ENCODE measurements around the gene SHISA4. TPM values are rescaled to one million over a fixed set of nuclear protein-coding genes. Genes with fewer than 3 reads are reported as not detected.
"Not testable (repeated sequence)": the region's sequence is repeated elsewhere in the genome, so short reads cannot be mapped to it uniquely, and the experiment has no call there.

SHISA4 gene
- total and polyA plus RNA-seq, 5 donors = 55.8 to 96.6 (median 74.5) TPM

GRCh38 chr1:201849372-201850052 is 39.2 kb upstream of the SHISA4 start:
- ATAC-seq (no peak), DNase-seq (no peak)

GRCh38 chr1:201850053-201850397 is 38.7 kb upstream of the SHISA4 start:
- ATAC-seq = peak; percentile 62 to 73
- H3K27me3 ChIP-seq (ENCODE audit: control insufficient read depth, insufficient read depth) = no peaks in the 10 kb centered on the region
- WGBS = 10% methylated on average over 1 of the region's 1 CpG
- DNase-seq = peak in 1 of 3 donors; percentile 72
- intact Hi-C loops (cut with DNase I) = no loop called here
- no peak overlapping the region for H3K4me3 ChIP-seq (ENCODE audit: low read length)
- no peaks in the 10 kb centered on the region for H3K4me1 ChIP-seq (ENCODE audit: control insufficient read depth, insufficient read depth, low read length)
- no peak overlapping the region for H3K27ac ChIP-seq (ENCODE audit: low read length)
- no peaks in the 10 kb centered on the region for H3K9me3 ChIP-seq (ENCODE audit: control insufficient read depth, low read length)

More at GRCh38 chr1:201849372-201850052, 39.2 kb upstream of the SHISA4 start:
- no peaks in the 10 kb centered on the region for H3K4me1 ChIP-seq (ENCODE audit: control insufficient read depth, insufficient read depth, low read length)
- no peaks in the 10 kb centered on the region for H3K27me3 ChIP-seq (ENCODE audit: control insufficient read depth, insufficient read depth)
- WGBS = 63% methylated on average over 2 of the region's 2 CpGs
- H3K4me3 ChIP-seq (ENCODE audit: low read length) = no peak overlapping the region
- no peak overlapping the region for H3K27ac ChIP-seq (ENCODE audit: low read length)
- intact Hi-C loops (cut with DNase I) = no loop called here
- H3K9me3 ChIP-seq (ENCODE audit: control insufficient read depth, low read length) = no peaks in the 10 kb centered on the region

GRCh38 chr1:201851949-201852348 is 36.7 kb upstream of the SHISA4 start:
- H3K27me3 ChIP-seq (ENCODE audit: control insufficient read depth, insufficient read depth) = no peaks in the 10 kb centered on the region
- intact Hi-C loops (cut with DNase I) = no loop called here
- no peaks in the 10 kb centered on the region for H3K4me1 ChIP-seq (ENCODE audit: control insufficient read depth, insufficient read depth, low read length)
- no peak for DNase-seq
- 79% methylated on average over 1 of the region's 1 CpG for WGBS
- no peak overlapping the region for H3K27ac ChIP-seq (ENCODE audit: low read length)
- no peak overlapping the region for H3K4me3 ChIP-seq (ENCODE audit: low read length)
- H3K9me3 ChIP-seq (ENCODE audit: control insufficient read depth, low read length) = no peaks in the 10 kb centered on the region
- no peak for ATAC-seq

GRCh38 chr1:201856722-201857121 is 32.0 kb upstream of the SHISA4 start:
- intact Hi-C loops (cut with DNase I); H3K4me3 ChIP-seq (ENCODE audit: low read length); H3K27me3 ChIP-seq (ENCODE audit: control insufficient read depth, insufficient read depth); ATAC-seq; H3K27ac ChIP-seq (ENCODE audit: low read length); H3K9me3 ChIP-seq (ENCODE audit: control insufficient read depth, low read length); DNase-seq; H3K4me1 ChIP-seq (ENCODE audit: control insufficient read depth, insufficient read depth, low read length): not testable (repeated sequence)
- 98% methylated on average over 2 of the region's 2 CpGs for WGBS

- Histone ChIP-seq H3K27me3 (ENCODE audit: control insufficient read depth, insufficient read depth) (no peaks in the 10 kb centered on the region), H3K4me1 (ENCODE audit: control insufficient read depth, insufficient read depth, low read length) (no peaks in the 10 kb centered on the region), H3K27ac (ENCODE audit: low read length) (no peak overlapping the region), H3K4me3 (ENCODE audit: low read length) (no peak overlapping the region), H3K9me3 (ENCODE audit: control insufficient read depth, low read length) (no peaks in the 10 kb centered on the region)
- ATAC-seq (no peak), DNase-seq (no peak)
- 72% methylated on average over 5 of the region's 5 CpGs for WGBS
- intact Hi-C loops (cut with DNase I) = no loop called here
Observed at GRCh38 chr1:201859424-201859823, 29.3 kb upstream of the SHISA4 start.

GRCh38 chr1:201861448-201861847 is 27.2 kb upstream of the SHISA4 start:
- WGBS = 93% methylated on average over 7 of the region's 7 CpGs
- Histone ChIP-seq H3K9me3 (ENCODE audit: control insufficient read depth, low read length) (no peaks in the 10 kb centered on the region), H3K27me3 (ENCODE audit: control insufficient read depth, insufficient read depth) (no peaks in the 10 kb centered on the region), H3K27ac (ENCODE audit: low read length) (no peak overlapping the region), H3K4me3 (ENCODE audit: low read length) (no peak overlapping the region), H3K4me1 (ENCODE audit: control insufficient read depth, insufficient read depth, low read length) (no peaks in the 10 kb centered on the region)
- DNase-seq = no peak
- ATAC-seq = no peak
- intact Hi-C loops (cut with DNase I) = no loop called here

GRCh38 chr1:201870397-201870796 is 18.3 kb upstream of the SHISA4 start:
- ATAC-seq (no peak), DNase-seq (no peak)
- H3K9me3 ChIP-seq (ENCODE audit: control insufficient read depth, low read length) = no peaks in the 10 kb centered on the region
- H3K27ac ChIP-seq (ENCODE audit: low read length) = no peak overlapping the region
- no peak overlapping the region for H3K4me3 ChIP-seq (ENCODE audit: low read length)
- WGBS = 95% methylated on average over 10 of the region's 10 CpGs
- no peaks in the 10 kb centered on the region for H3K4me1 ChIP-seq (ENCODE audit: control insufficient read depth, insufficient read depth, low read length)
- intact Hi-C loops (cut with DNase I) = no loop called here
- no peaks in the 10 kb centered on the region for H3K27me3 ChIP-seq (ENCODE audit: control insufficient read depth, insufficient read depth)

GRCh38 chr1:201874672-201875071 is 14.0 kb upstream of the SHISA4 start:
- intact Hi-C loops (cut with DNase I) = loop anchor here in 1 of 4 donors (5.0 kb wide), 1 partner anchor 98 kb away; no protein-coding TSS in a partner anchor
- H3K9me3 ChIP-seq (ENCODE audit: control insufficient read depth, low read length) = no peaks in the 10 kb centered on the region
- no peak overlapping the region for H3K27ac ChIP-seq (ENCODE audit: low read length)
- no peak overlapping the region for H3K4me3 ChIP-seq (ENCODE audit: low read length)
- H3K4me1 ChIP-seq (ENCODE audit: control insufficient read depth, insufficient read depth, low read length) = no peaks in the 10 kb centered on the region
- WGBS = 100% methylated on average over 1 of the region's 1 CpG
- DNase-seq = no peak
- H3K27me3 ChIP-seq (ENCODE audit: control insufficient read depth, insufficient read depth) = no peaks in the 10 kb centered on the region
- no peak for ATAC-seq

- Histone ChIP-seq H3K27me3 (ENCODE audit: control insufficient read depth, insufficient read depth) (no peaks in the 10 kb centered on the region), H3K27ac (ENCODE audit: low read length) (peak overlapping the region; percentile 44), H3K4me3 (ENCODE audit: low read length) (no peak overlapping the region), H3K9me3 (ENCODE audit: control insufficient read depth, low read length) (no peaks in the 10 kb centered on the region), H3K4me1 (ENCODE audit: control insufficient read depth, insufficient read depth, low read length) (no peaks in the 10 kb centered on the region)
- WGBS = 65% methylated on average over 8 of the region's 8 CpGs
- ATAC-seq (no peak), DNase-seq (no peak)
- intact Hi-C loops (cut with DNase I) = loop anchor here in 1 of 4 donors (5.0 kb wide), 1 partner anchor 96 kb away; no protein-coding TSS in a partner anchor
Observed at GRCh38 chr1:201876148-201876818, 12.4 kb upstream of the SHISA4 start.

- 47% methylated on average over 6 of the region's 6 CpGs for WGBS
- intact Hi-C loops (cut with DNase I) = loop anchor here in 1 of 4 donors (5.0 kb wide), 1 partner anchor 94 kb away; no protein-coding TSS in a partner anchor
Observed at GRCh38 chr1:201877877-201878401, 10.8 kb upstream of the SHISA4 start.

GRCh38 chr1:201880928-201881571 is 7.6 kb upstream of the SHISA4 start:
- H3K4me1 ChIP-seq (ENCODE audit: control insufficient read depth, insufficient read depth, low read length) = peaks cover 8% of the 10 kb centered on the region

More at GRCh38 chr1:201877877-201878401, 10.8 kb upstream of the SHISA4 start:
- H3K4me1 ChIP-seq (ENCODE audit: control insufficient read depth, insufficient read depth, low read length) = no peaks in the 10 kb centered on the region
- H3K4me3 ChIP-seq (ENCODE audit: low read length) = no peak overlapping the region
- no peaks in the 10 kb centered on the region for H3K9me3 ChIP-seq (ENCODE audit: control insufficient read depth, low read length)
- H3K27ac ChIP-seq (ENCODE audit: low read length) = peak overlapping the region; percentile 20
- ATAC-seq (peak; percentile 52 to 55), DNase-seq (peak in 1 of 3 donors; percentile 61)
- H3K27me3 ChIP-seq (ENCODE audit: control insufficient read depth, insufficient read depth) = no peaks in the 10 kb centered on the region

More at GRCh38 chr1:201880928-201881571, 7.6 kb upstream of the SHISA4 start:
- Histone ChIP-seq H3K27ac (ENCODE audit: low read length) (no peak overlapping the region), H3K4me3 (ENCODE audit: low read length) (no peak overlapping the region), H3K27me3 (ENCODE audit: control insufficient read depth, insufficient read depth) (no peaks in the 10 kb centered on the region), H3K9me3 (ENCODE audit: control insufficient read depth, low read length) (no peaks in the 10 kb centered on the region)
- DNase-seq (no peak), ATAC-seq (no peak)
- WGBS = 70% methylated on average over 6 of the region's 6 CpGs
- intact Hi-C loops (cut with DNase I) = loop anchor here in 1 of 4 donors (5.0 kb wide), 1 partner anchor 91 kb away; no protein-coding TSS in a partner anchor

Measured in right cardiac atrium (tissue), 5 donors.